HAP-1 (cell line): ENCODE measurements around the gene FAAP20.

Experiments used
- DNase-seq, 2 experiments: peaks; one replicate each; pipeline ENCODE4 v3.0.0-alpha.2; 2016 to 2020; ENCODE audit warnings: low spot score in 2 of 2
- H3K27me3 ChIP-seq: fragments of 250-450 bp; sonication (Bioruptor Pico); 2 replicates; pipeline ENCODE4 v1.5.1; 2020; ENCODE audit warnings: low read depth, mild to moderate bottlenecking, moderate library complexity
- H3K36me3 ChIP-seq: fragments of 250-450 bp; sonication (Bioruptor Pico); replicated peaks from 2 replicates; pipeline ENCODE4 v1.5.1; 2020; ENCODE audit warnings: mild to moderate bottlenecking
- H3K4me1 ChIP-seq: fragments of 250-450 bp; sonication (Bioruptor Pico); 2 replicates; pipeline ENCODE4 v1.5.1; 2020; ENCODE audit warnings: mild to moderate bottlenecking
- H3K4me3 ChIP-seq: fragments of 250-450 bp; sonication (Bioruptor Pico); 2 replicates; pipeline ENCODE4 v1.5.1; 2020; ENCODE audit warnings: mild to moderate bottlenecking, moderate library complexity
- H3K9me3 ChIP-seq: fragments of 250-450 bp; sonication (Bioruptor Pico); 2 replicates; pipeline ENCODE4 v1.5.1; 2020; ENCODE audit warnings: mild to moderate bottlenecking, moderate library complexity
- in situ Hi-C: fragments of 300-500 bp; cut with MboI; formaldehyde crosslinking; loops from 3 replicates; pipeline ENCODE4 v1.14.3; 2020; ENCODE audit warnings: low sequenced_read_pairs, inconsistent platforms, mixed read lengths

Gene FAAP20

GRCh38 chr1:2168535-2168934 is 26.0 kb downstream of the FAAP20 start:
- no peaks in the 10 kb centered on the region for H3K36me3 ChIP-seq
- no peaks in the 10 kb centered on the region for H3K27me3 ChIP-seq

GRCh38 chr1:2168090-2168489 is 26.5 kb downstream of the FAAP20 start:
- no peak overlapping the region for H3K4me3 ChIP-seq
- in situ Hi-C loops: no loop called here
- H3K9me3 ChIP-seq: no peaks in the 10 kb centered on the region

More at GRCh38 chr1:2168535-2168934, 26.0 kb downstream of the FAAP20 start:
- DNase-seq: no peak
- in situ Hi-C loops: no loop called here
- Histone ChIP-seq H3K4me3 (no peak overlapping the region), H3K4me1 (no peaks in the 10 kb centered on the region), H3K9me3 (no peaks in the 10 kb centered on the region)

GRCh38 chr1:2166695-2167094 is 27.9 kb downstream of the FAAP20 start:
- in situ Hi-C loops: no loop called here
- no peaks in the 10 kb centered on the region for H3K27me3 ChIP-seq
- H3K4me1 ChIP-seq: no peaks in the 10 kb centered on the region
- H3K4me3 ChIP-seq: no peak overlapping the region
- H3K36me3 ChIP-seq: no peaks in the 10 kb centered on the region
- H3K9me3 ChIP-seq: no peaks in the 10 kb centered on the region
- DNase-seq: no peak

More at GRCh38 chr1:2168090-2168489, 26.5 kb downstream of the FAAP20 start:
- Histone ChIP-seq H3K27me3 (no peaks in the 10 kb centered on the region), H3K4me1 (no peaks in the 10 kb centered on the region), H3K36me3 (no peaks in the 10 kb centered on the region)
- no peak for DNase-seq

GRCh38 chr1:2166254-2166653 is 28.3 kb downstream of the FAAP20 start:
- in situ Hi-C loops: no loop called here
- H3K36me3 ChIP-seq: no peaks in the 10 kb centered on the region
- no peak for DNase-seq
- H3K4me3 ChIP-seq: no peak overlapping the region
- H3K9me3 ChIP-seq: no peaks in the 10 kb centered on the region
- no peaks in the 10 kb centered on the region for H3K27me3 ChIP-seq
- H3K4me1 ChIP-seq: no peaks in the 10 kb centered on the region

GRCh38 chr1:2165646-2166045 is 28.9 kb downstream of the FAAP20 start:
- Histone ChIP-seq H3K27me3 (no peaks in the 10 kb centered on the region), H3K4me1 (no peaks in the 10 kb centered on the region), H3K9me3 (no peaks in the 10 kb centered on the region), H3K4me3 (no peak overlapping the region), H3K36me3 (no peaks in the 10 kb centered on the region)
- in situ Hi-C loops: no loop called here
- no peak for DNase-seq

GRCh38 chr1:2163205-2163604 is 31.4 kb downstream of the FAAP20 start:
- Histone ChIP-seq H3K4me3 (no peak overlapping the region), H3K36me3 (no peaks in the 10 kb centered on the region), H3K9me3 (no peaks in the 10 kb centered on the region), H3K27me3 (no peaks in the 10 kb centered on the region), H3K4me1 (no peaks in the 10 kb centered on the region)
- in situ Hi-C loops: no loop called here
- DNase-seq: no peak

- Histone ChIP-seq H3K36me3 (no peaks in the 10 kb centered on the region), H3K4me1 (no peaks in the 10 kb centered on the region), H3K27me3 (no peaks in the 10 kb centered on the region), H3K9me3 (no peaks in the 10 kb centered on the region), H3K4me3 (no peak overlapping the region)
- no peak for DNase-seq
- in situ Hi-C loops: no loop called here
Measured at GRCh38 chr1:2160451-2161300, 33.9 kb downstream of the FAAP20 start.

GRCh38 chr1:2159124-2159523 is 35.4 kb downstream of the FAAP20 start:
- no peaks in the 10 kb centered on the region for H3K4me1 ChIP-seq
- no peaks in the 10 kb centered on the region for H3K36me3 ChIP-seq
- in situ Hi-C loops: no loop called here
- no peaks in the 10 kb centered on the region for H3K9me3 ChIP-seq
- H3K27me3 ChIP-seq: no peaks in the 10 kb centered on the region
- no peak overlapping the region for H3K4me3 ChIP-seq
- DNase-seq: no peak

GRCh38 chr1:2158272-2158671 is 36.3 kb downstream of the FAAP20 start:
- in situ Hi-C loops: no loop called here
- Histone ChIP-seq H3K36me3 (no peaks in the 10 kb centered on the region), H3K27me3 (no peaks in the 10 kb centered on the region), H3K9me3 (no peaks in the 10 kb centered on the region), H3K4me1 (no peaks in the 10 kb centered on the region), H3K4me3 (no peak overlapping the region)
- DNase-seq: no peak

GRCh38 chr1:2157856-2158255 is 36.7 kb downstream of the FAAP20 start:
- H3K4me1 ChIP-seq: no peaks in the 10 kb centered on the region
- H3K27me3 ChIP-seq: no peaks in the 10 kb centered on the region
- H3K4me3 ChIP-seq: no peak overlapping the region
- in situ Hi-C loops: no loop called here
- H3K36me3 ChIP-seq: no peaks in the 10 kb centered on the region
- no peak for DNase-seq
- H3K9me3 ChIP-seq: no peaks in the 10 kb centered on the region

- in situ Hi-C loops: no loop called here
- Histone ChIP-seq H3K4me1 (no peaks in the 10 kb centered on the region), H3K9me3 (no peaks in the 10 kb centered on the region), H3K27me3 (no peaks in the 10 kb centered on the region), H3K36me3 (no peaks in the 10 kb centered on the region), H3K4me3 (no peak overlapping the region)
- DNase-seq: no peak
Measured at GRCh38 chr1:2156866-2157265, 37.7 kb downstream of the FAAP20 start.

GRCh38 chr1:2155788-2156187 is 38.8 kb downstream of the FAAP20 start:
- H3K36me3 ChIP-seq: peaks cover 3% of the 10 kb centered on the region
- no peaks in the 10 kb centered on the region for H3K4me1 ChIP-seq
- H3K4me3 ChIP-seq: no peak overlapping the region
- no peaks in the 10 kb centered on the region for H3K27me3 ChIP-seq
- no peaks in the 10 kb centered on the region for H3K9me3 ChIP-seq
- in situ Hi-C loops: no loop called here
- DNase-seq: no peak

GRCh38 chr1:2155147-2155598 is 39.4 kb downstream of the FAAP20 start:
- peaks cover 3% of the 10 kb centered on the region for H3K36me3 ChIP-seq
- no peak for DNase-seq
- H3K27me3 ChIP-seq: no peaks in the 10 kb centered on the region
- no peaks in the 10 kb centered on the region for H3K4me1 ChIP-seq
- H3K9me3 ChIP-seq: no peaks in the 10 kb centered on the region
- H3K4me3 ChIP-seq: no peak overlapping the region
- in situ Hi-C loops: no loop called here

- H3K4me1 ChIP-seq: no peaks in the 10 kb centered on the region
- DNase-seq: no peak
- in situ Hi-C loops: no loop called here
- H3K9me3 ChIP-seq: no peaks in the 10 kb centered on the region
- peaks cover 3% of the 10 kb centered on the region for H3K36me3 ChIP-seq
- no peaks in the 10 kb centered on the region for H3K27me3 ChIP-seq
- H3K4me3 ChIP-seq: no peak overlapping the region
Measured at GRCh38 chr1:2154022-2154421, 40.5 kb downstream of the FAAP20 start.

- no peak for DNase-seq
- H3K36me3 ChIP-seq: peaks cover 3% of the 10 kb centered on the region
- in situ Hi-C loops: no loop called here
- H3K4me1 ChIP-seq: no peaks in the 10 kb centered on the region
- no peaks in the 10 kb centered on the region for H3K27me3 ChIP-seq
- no peaks in the 10 kb centered on the region for H3K9me3 ChIP-seq
- no peak overlapping the region for H3K4me3 ChIP-seq
Measured at GRCh38 chr1:2152954-2153353, 41.6 kb downstream of the FAAP20 start.
